BE2C (cell line): ENCODE results near the gene PAAF1.

Experiments used
- DNase-seq: peaks from one replicate; pipeline ENCODE4 v3.0.0-alpha.2; 2020
- H3K27me3 ChIP-seq: fragments of 250-450 bp; sonication (Bioruptor Pico); 2 replicates; pipeline ENCODE4 v1.5.1; 2020; ENCODE audit warnings: mild to moderate bottlenecking
- H3K36me3 ChIP-seq: fragments of 250-450 bp; sonication (Bioruptor Pico); 2 replicates; pipeline ENCODE4 v1.5.1; 2020; ENCODE audit warnings: mild to moderate bottlenecking
- H3K4me1 ChIP-seq: fragments of 250-450 bp; sonication (Bioruptor Pico); 2 replicates; pipeline ENCODE4 v1.5.1; 2020
- H3K4me3 ChIP-seq: 2 replicates; pipeline ENCODE4 v1.5.1; 2011; ENCODE audit warnings: low read depth, low read length
- H3K9me3 ChIP-seq: fragments of 250-450 bp; sonication (Bioruptor Pico); 2 replicates; pipeline ENCODE4 v1.5.1; 2020
- CTCF ChIP-seq: IDR thresholded peaks from 2 replicates; pipeline ENCODE4 v1.5.1; 2012; ENCODE audit warnings: mild to moderate bottlenecking, low read depth, low read length

PAAF1 gene

GRCh38 chr11:73889536-73889935 lies 12.7 kb downstream of the PAAF1 start:
- H3K4me3 ChIP-seq, result no peak overlapping the region
- peaks cover 6% of the 10 kb centered on the region for H3K4me1 ChIP-seq
- no peaks in the 10 kb centered on the region for H3K9me3 ChIP-seq
- DNase-seq, result peak; percentile 21
- no peaks in the 10 kb centered on the region for H3K27me3 ChIP-seq
- H3K36me3 ChIP-seq, result peaks cover 6% of the 10 kb centered on the region; the same call in 1 of the 2 replicates
- no peak for TF ChIP-seq CTCF

DNA sequence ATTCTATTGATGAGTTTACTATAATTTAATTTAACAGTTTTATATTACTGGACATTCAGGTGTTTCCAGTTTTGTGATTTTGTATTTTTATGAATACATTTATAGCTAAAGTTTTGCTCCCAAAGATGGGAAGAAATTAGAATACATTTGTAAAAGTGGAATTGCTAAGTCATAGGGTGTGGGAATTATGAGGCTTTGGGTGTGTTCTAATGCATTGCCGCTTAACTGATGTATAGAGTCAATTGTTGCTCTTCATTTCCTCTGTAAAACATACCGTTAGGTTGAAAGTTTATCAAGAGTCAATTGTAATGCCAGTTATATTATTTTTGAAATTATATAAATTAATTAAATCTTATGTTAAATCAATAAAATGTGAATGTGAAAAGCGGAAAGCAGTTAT lies 16.2 kb downstream of the PAAF1 start:
- Histone ChIP-seq H3K4me1 (peaks cover 6% of the 10 kb centered on the region), H3K36me3 (no peaks in the 10 kb centered on the region), H3K4me3 (no peak overlapping the region), H3K9me3 (no peaks in the 10 kb centered on the region), H3K27me3 (no peaks in the 10 kb centered on the region)
- DNase-seq, result no peak
- TF ChIP-seq CTCF, result no peak

DNA sequence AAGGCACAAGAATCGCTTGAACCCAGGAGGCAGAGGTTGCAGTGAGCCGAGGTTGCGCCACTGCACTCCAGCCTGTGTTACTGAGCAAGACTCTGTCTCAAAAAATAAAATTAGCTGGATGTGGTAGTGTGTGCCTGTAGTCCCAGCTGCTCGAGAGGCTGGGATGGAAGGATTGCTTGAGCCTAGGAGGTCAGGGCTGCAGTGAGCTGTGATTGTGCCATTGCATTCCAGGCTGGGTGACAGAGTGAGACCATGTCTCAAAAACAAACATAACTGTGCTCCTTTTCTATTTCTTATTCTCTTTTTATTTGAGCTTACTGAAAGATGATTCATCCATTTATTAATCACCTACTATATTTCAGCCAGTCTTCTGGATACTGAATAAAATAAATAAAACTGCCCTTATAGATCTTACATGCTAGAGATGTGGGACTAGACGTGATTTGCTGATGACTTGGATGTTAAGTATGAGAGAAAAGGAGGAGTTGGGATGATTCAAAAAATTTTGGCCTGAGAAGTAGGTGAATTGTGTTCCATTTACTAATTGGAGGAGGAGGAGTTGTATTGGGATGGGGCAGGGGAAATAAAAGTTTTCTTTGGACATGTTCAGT lies 18.0 kb downstream of the PAAF1 start:
- Histone ChIP-seq H3K4me1 (no peaks in the 10 kb centered on the region; the same call in 1 of the 2 replicates), H3K27me3 (no peaks in the 10 kb centered on the region), H3K36me3 (no peaks in the 10 kb centered on the region; the same call in 1 of the 2 replicates), H3K4me3 (no peak overlapping the region), H3K9me3 (no peaks in the 10 kb centered on the region)
- DNase-seq, result no peak
- no peak for TF ChIP-seq CTCF

- H3K4me3 ChIP-seq, result no peak overlapping the region
- H3K4me1 ChIP-seq, result no peaks in the 10 kb centered on the region
- no peak for TF ChIP-seq CTCF
- H3K36me3 ChIP-seq, result peaks cover 6% of the 10 kb centered on the region
- no peaks in the 10 kb centered on the region for H3K9me3 ChIP-seq
- DNase-seq, result no peak
- no peaks in the 10 kb centered on the region for H3K27me3 ChIP-seq
Measured at GRCh38 chr11:73902303-73902702, 25.5 kb downstream of the PAAF1 start.

DNA sequence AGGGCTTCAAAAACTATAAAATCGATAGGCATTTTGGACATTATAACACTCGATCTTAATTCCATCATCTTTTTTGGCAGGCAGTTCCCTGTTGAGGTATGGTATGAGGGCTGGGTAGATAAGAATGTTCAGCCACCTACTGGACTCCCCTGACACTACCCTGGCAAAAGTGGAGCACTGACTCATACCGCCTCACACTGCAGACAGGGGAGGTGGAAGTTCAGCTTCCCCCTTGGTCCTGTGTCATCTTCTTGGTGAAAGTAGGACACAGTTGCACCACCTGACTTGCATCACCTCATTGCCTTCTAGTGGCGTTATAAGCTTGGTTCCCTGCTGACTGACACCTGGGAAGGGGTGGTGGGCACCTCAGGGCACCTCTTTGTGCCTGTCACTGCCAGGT lies 30.4 kb downstream of the PAAF1 start:
- no peaks in the 10 kb centered on the region for H3K9me3 ChIP-seq
- no peak for DNase-seq
- no peaks in the 10 kb centered on the region for H3K27me3 ChIP-seq
- peak; percentile 16 for TF ChIP-seq CTCF
- no peaks in the 10 kb centered on the region for H3K4me1 ChIP-seq
- H3K36me3 ChIP-seq, result no peaks in the 10 kb centered on the region; the same call in 1 of the 2 replicates
- no peak overlapping the region for H3K4me3 ChIP-seq

DNA sequence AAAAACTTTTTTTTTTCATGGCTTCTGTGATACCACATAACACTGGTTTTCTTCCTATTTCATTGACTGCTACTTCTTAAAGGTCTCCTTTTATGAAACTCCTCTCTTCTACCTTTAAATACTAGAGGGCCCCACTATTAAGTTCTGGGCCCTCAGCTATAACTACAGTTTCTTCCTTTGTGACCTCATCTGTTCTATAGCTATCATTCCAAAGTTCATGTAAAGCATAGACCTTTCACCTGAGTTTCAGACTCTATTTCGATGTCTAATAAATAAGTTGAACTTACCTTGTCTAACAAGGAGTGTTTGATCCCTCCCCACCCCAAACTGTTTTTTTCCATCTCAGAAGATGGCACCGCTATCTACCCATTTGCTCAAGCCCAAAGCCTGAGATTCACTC lies 35.2 kb downstream of the PAAF1 start:
- H3K36me3 ChIP-seq, result peaks cover 8% of the 10 kb centered on the region
- no peak overlapping the region for H3K4me3 ChIP-seq
- DNase-seq, result no peak
- no peak for TF ChIP-seq CTCF
- H3K27me3 ChIP-seq, result no peaks in the 10 kb centered on the region
- H3K9me3 ChIP-seq, result no peaks in the 10 kb centered on the region
- no peaks in the 10 kb centered on the region for H3K4me1 ChIP-seq
